WTC11 (cell line): ENCODE data around the gene TCF20. TPM values are rescaled to one million over a fixed set of nuclear protein-coding genes. Genes with fewer than 3 reads are reported as not detected.

Source experiments
- ATAC-seq: fragments of 200-7000 bp; cut with Tn5 transposase; 2 replicates; pipeline ENCODE4 v1.10.0; 2021; ENCODE audit warnings: mild to moderate bottlenecking, moderate library complexity
- CTCF ChIA-PET: fragments of 300-600 bp; sonication (Branson Sonifier 250); formaldehyde crosslinking; loops from one replicate; lab custom pipeline; 2021; ENCODE audit warnings: antibody characterized with exemption; lab: Charles Lee
- POLR2A ChIA-PET: fragments of 350-600 bp; sonication (Branson Sonifier 250); formaldehyde crosslinking; loops from one replicate; lab custom pipeline; 2021; ENCODE audit warnings: antibody characterized with exemption; lab: Charles Lee
- DNase-seq: peaks from one replicate; pipeline ENCODE4 v3.0.0; 2021; ENCODE audit warnings: low spot score
- H3K27ac Mint-ChIP-seq: 2 replicates; pipeline ENCODE4 v1.8.0; 2021; ENCODE audit warnings: mixed read lengths
- H3K27me3 Mint-ChIP-seq: 2 replicates; pipeline ENCODE4 v1.8.0; 2021; ENCODE audit warnings: low read depth, mild to moderate bottlenecking, moderate library complexity, mixed read lengths
- H3K36me3 Mint-ChIP-seq: 2 replicates; pipeline ENCODE4 v1.8.0; 2021; ENCODE audit warnings: mixed read lengths
- H3K4me1 Mint-ChIP-seq: 2 replicates; pipeline ENCODE4 v1.8.0; 2022; ENCODE audit warnings: mixed read lengths
- H3K4me3 Mint-ChIP-seq: 2 replicates; pipeline ENCODE4 v1.8.0; 2021; ENCODE audit warnings: mild to moderate bottlenecking, moderate library complexity, mixed read lengths
- H3K9me3 Mint-ChIP-seq: 2 replicates; pipeline ENCODE4 v1.8.0; 2021; ENCODE audit warnings: mixed read lengths
- CTCF ChIP-seq: fragments of 200-600 bp; IDR thresholded peaks from 2 replicates; pipeline ENCODE4 v1.8.0; 2022; ENCODE audit warnings: antibody characterized with exemption
- EMX1 ChIP-seq: fragments of 250-450 bp; sonication (Bioruptor Pico); IDR thresholded peaks from 2 replicates; pipeline ENCODE4 v1.8.0; 2021; ENCODE audit warnings: mild to moderate bottlenecking
- HMGXB4 ChIP-seq: sonication (generic); formaldehyde crosslinking; IDR thresholded peaks from 2 replicates; pipeline ENCODE4 v1.8.1; 2023; ENCODE audit warnings: mild to moderate bottlenecking, moderate library complexity, missing genetic modification reagents
- NFE2L1 ChIP-seq: sonication (generic); formaldehyde crosslinking; IDR thresholded peaks from 2 replicates; pipeline ENCODE4 v1.8.1; 2023; ENCODE audit warnings: missing genetic modification reagents
- NFYB ChIP-seq: sonication (generic); formaldehyde crosslinking; conservative IDR thresholded peaks from 2 replicates; pipeline ENCODE4 v1.8.0; 2022; ENCODE audit warnings: low read depth, missing genetic modification reagents
- SMAD4 ChIP-seq: sonication (generic); formaldehyde crosslinking; IDR thresholded peaks from 2 replicates; pipeline ENCODE4 v1.8.0; 2022; ENCODE audit warnings: mild to moderate bottlenecking, missing genetic modification reagents
- SP1 ChIP-seq: sonication (generic); formaldehyde crosslinking; conservative IDR thresholded peaks from 2 replicates; pipeline ENCODE4 v1.8.1; 2022; ENCODE audit warnings: missing genetic modification reagents
- STAT6 ChIP-seq: sonication (generic); formaldehyde crosslinking; conservative IDR thresholded peaks from 2 replicates; pipeline ENCODE4 v1.8.1; 2023; ENCODE audit warnings: mild to moderate bottlenecking, low read depth, missing genetic modification reagents, moderate library complexity
- USF1 ChIP-seq: sonication (generic); formaldehyde crosslinking; IDR thresholded peaks from 2 replicates; pipeline ENCODE4 v1.8.0; 2022; ENCODE audit warnings: mild to moderate bottlenecking, missing genetic modification reagents
- USF2 ChIP-seq: sonication (generic); formaldehyde crosslinking; IDR thresholded peaks from 2 replicates; pipeline ENCODE4 v1.8.1; 2023; ENCODE audit warnings: mild to moderate bottlenecking, missing genetic modification reagents, moderate library complexity
- ZNF263 ChIP-seq: sonication (generic); formaldehyde crosslinking; IDR thresholded peaks from 2 replicates; pipeline ENCODE4 v1.8.1; 2022; ENCODE audit warnings: low read depth, mild to moderate bottlenecking, moderate library complexity, missing genetic modification reagents
- ZNF317 ChIP-seq: sonication (generic); formaldehyde crosslinking; IDR thresholded peaks from 2 replicates; pipeline ENCODE4 v1.8.1; 2023; ENCODE audit warnings: low read depth, mild to moderate bottlenecking, moderate library complexity, missing genetic modification reagents, borderline replicate concordance
- ZNF416 ChIP-seq: fragments of 250-450 bp; sonication (Bioruptor Pico); IDR thresholded peaks from 2 replicates; pipeline ENCODE4 v1.9.0; 2021; ENCODE audit warnings: mild to moderate bottlenecking, inconsistent platforms
- ZNF532 ChIP-seq: fragments of 250-450 bp; sonication (Bioruptor Pico); IDR thresholded peaks from 2 replicates; pipeline ENCODE4 v1.9.0; 2021; ENCODE audit warnings: mild to moderate bottlenecking, borderline replicate concordance
- total RNA-seq: library from RNA; stranded (reverse); gene quantifications from 3 replicates; pipeline ENCODE4 v1.2.3, GENCODE V29; 2021
- TF ChIP-seq, protein P1 (sequence below): sonication (generic); formaldehyde crosslinking; IDR thresholded peaks from 2 replicates; pipeline ENCODE4 v1.8.0; 2022; ENCODE audit warnings: mild to moderate bottlenecking, missing genetic modification reagents
- TF ChIP-seq, protein P2 (sequence below): sonication (generic); formaldehyde crosslinking; IDR thresholded peaks from 2 replicates; pipeline ENCODE4 v1.8.1; 2022; ENCODE audit warnings: low read depth, missing genetic modification reagents, borderline replicate concordance

Gene TCF20
- total RNA-seq, 1 experiment from 2014 or later, result 77.0 TPM

DNA sequence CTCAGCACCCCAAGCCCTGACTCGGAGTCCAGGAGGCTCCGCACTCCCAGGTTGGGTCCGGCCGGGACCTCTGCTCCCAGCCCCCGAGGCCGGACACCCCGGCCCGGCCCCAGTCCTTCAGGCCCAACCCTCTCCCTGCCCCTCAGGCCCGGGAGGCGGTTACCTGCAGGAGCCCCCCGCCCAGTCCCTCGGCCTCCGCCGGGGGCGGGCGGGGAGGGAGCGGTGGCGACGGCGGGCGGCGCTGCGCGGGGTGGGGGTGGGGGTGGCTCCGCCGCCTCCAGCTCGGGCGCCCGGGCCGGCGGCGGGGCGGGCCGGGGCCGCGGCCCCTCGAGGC lies 310 bp downstream of the TCF20 start:
- DNase-seq (peak; percentile 60), ATAC-seq (peak; percentile 46)
- Mint-ChIP-seq H3K27me3 (peaks cover 16% of the 10 kb centered on the region), H3K4me3 (peak overlapping the region; percentile 70), H3K4me1 (peaks cover 35% of the 10 kb centered on the region), H3K36me3 (peaks cover 2% of the 10 kb centered on the region; the same call in 1 of the 2 replicates), H3K27ac (no peak overlapping the region), H3K9me3 (no peaks in the 10 kb centered on the region)
- ChIA-PET POLR2A (no interaction called here), CTCF (interaction anchor here (1.9 kb wide), 1 partner anchor 101 kb away, joined by 4 read pairs; no protein-coding TSS in a partner anchor)
- TF ChIP-seq, protein P1, sequence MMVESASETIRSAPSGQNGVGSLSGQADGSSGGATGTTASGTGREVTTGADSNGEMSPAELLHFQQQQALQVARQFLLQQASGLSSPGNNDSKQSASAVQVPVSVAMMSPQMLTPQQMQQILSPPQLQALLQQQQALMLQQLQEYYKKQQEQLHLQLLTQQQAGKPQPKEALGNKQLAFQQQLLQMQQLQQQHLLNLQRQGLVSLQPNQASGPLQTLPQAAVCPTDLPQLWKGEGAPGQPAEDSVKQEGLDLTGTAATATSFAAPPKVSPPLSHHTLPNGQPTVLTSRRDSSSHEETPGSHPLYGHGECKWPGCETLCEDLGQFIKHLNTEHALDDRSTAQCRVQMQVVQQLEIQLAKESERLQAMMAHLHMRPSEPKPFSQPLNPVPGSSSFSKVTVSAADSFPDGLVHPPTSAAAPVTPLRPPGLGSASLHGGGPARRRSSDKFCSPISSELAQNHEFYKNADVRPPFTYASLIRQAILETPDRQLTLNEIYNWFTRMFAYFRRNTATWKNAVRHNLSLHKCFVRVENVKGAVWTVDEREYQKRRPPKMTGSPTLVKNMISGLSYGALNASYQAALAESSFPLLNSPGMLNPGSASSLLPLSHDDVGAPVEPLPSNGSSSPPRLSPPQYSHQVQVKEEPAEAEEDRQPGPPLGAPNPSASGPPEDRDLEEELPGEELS (CRISPR knock-in tag), result no peak
- TF ChIP-seq SMAD4, result no peak
- no peak for TF ChIP-seq ZNF532
- TF ChIP-seq SP1 (CRISPR knock-in tag), result no peak
- no peak for TF ChIP-seq ZNF317
- no peak for TF ChIP-seq NFE2L1 (CRISPR knock-in tag)
- no peak for TF ChIP-seq EMX1
- no peak for TF ChIP-seq NFYB (CRISPR knock-in tag)
- no peak for TF ChIP-seq HMGXB4 (CRISPR knock-in tag)
- TF ChIP-seq ZNF263 (CRISPR knock-in tag), result no peak
- no peak for TF ChIP-seq STAT6 (CRISPR knock-in tag)
- TF ChIP-seq ZNF416 (CRISPR knock-in tag), result no peak
- no peak for TF ChIP-seq USF1 (CRISPR knock-in tag)
- TF ChIP-seq, protein P2, sequence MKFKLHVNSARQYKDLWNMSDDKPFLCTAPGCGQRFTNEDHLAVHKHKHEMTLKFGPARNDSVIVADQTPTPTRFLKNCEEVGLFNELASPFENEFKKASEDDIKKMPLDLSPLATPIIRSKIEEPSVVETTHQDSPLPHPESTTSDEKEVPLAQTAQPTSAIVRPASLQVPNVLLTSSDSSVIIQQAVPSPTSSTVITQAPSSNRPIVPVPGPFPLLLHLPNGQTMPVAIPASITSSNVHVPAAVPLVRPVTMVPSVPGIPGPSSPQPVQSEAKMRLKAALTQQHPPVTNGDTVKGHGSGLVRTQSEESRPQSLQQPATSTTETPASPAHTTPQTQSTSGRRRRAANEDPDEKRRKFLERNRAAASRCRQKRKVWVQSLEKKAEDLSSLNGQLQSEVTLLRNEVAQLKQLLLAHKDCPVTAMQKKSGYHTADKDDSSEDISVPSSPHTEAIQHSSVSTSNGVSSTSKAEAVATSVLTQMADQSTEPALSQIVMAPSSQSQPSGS (CRISPR knock-in tag), result no peak
- no peak for TF ChIP-seq USF2 (CRISPR knock-in tag)
- TF ChIP-seq CTCF, result no peak
